AML-193 (cell line): ENCODE data around the gene FBXW7.
"Not testable (repeated sequence)": the region's sequence is repeated elsewhere in the genome, so short reads cannot be mapped to it uniquely, and the experiment has no call there.

Experiments used
- DNase-seq, 2 experiments: peaks; one replicate each; lab custom pipeline; 2025; lab: John Stamatoyannopoulos, UW

The FBXW7 gene

DNA sequence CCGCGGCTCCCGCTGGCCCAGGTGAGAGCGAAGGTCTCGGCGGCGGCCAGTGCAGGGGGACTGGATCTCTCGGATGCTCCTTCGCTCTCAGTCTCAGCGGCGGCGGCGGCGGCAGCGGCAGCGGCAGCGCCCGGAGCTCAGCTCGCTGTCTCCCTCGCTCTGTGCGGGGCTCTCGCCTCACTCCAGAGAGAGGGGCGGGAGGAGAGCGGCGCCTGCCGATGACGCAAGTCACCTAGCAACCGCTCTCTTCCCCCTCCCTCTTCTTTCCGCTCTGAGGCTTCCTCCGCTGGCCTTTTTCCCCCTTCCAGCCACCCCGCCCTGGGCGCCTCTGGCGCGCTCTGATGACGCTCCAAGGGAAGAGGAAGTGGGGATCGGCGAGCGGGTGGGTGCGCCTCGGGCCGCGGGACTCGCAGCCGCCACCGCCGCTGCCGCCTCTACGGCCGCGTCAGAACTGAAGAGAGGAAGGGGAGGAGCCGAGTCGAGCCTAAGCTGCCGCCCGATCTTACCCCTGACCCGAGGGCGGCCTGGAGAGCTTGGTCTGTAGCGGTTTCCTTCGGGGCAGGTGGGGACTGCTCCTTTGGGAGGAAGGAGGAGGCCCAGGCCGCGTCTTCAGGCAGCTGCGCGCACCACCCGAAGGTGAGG, at the start of gene FBXW7:
FBXW7 (minus strand) TSS at position 190 of the 642 bp plus-strand sequence. CDS start 124,289 bp downstream, outside the sequence.
- DNase-seq = peak; percentile 94 to 97

- no peak for DNase-seq
These were observed 49.1 kb upstream of the FBXW7 start for GRCh38 chr4:152585023-152585441.

GRCh38 chr4:152581536-152582160, 45.8 kb upstream of the FBXW7 start:
- DNase-seq = no peak

DNA sequence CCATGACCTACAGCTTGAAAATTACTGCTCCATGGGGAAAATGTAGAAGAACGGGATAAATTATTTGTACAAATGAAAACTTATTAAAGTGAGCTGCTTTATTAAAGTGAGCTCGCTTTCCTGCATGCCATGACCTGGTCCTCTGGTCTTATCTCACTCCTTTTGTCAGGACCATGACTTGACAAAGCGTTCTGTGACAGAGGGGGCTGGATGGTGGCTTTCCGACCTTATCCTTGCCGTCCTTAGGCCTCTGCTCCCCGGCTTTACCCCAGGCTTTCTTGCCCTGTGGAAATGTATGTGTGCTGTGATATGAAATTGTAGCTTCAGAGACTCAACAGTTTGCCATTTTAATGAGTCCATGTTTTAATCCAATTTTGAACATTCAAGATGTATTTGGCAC, 44.0 kb upstream of the FBXW7 start:
- DNase-seq = no peak

GRCh38 chr4:152579107-152579764, 43.3 kb upstream of the FBXW7 start:
- DNase-seq = no peak

- no peak for DNase-seq
These were observed 42.8 kb upstream of the FBXW7 start for GRCh38 chr4:152578670-152579069.

GRCh38 chr4:152577708-152578396, 42.0 kb upstream of the FBXW7 start:
- peak; percentile 60 to 66 for DNase-seq

- DNase-seq = no peak
These were observed 39.6 kb upstream of the FBXW7 start for GRCh38 chr4:152575533-152575932.

GRCh38 chr4:152573861-152574260, 38.0 kb upstream of the FBXW7 start:
- DNase-seq = no peak

GRCh38 chr4:152572417-152573086, 36.7 kb upstream of the FBXW7 start:
- no peak for DNase-seq

GRCh38 chr4:152571770-152572169, 35.9 kb upstream of the FBXW7 start:
- no peak for DNase-seq

- DNase-seq = no peak
These were observed 35.4 kb upstream of the FBXW7 start for GRCh38 chr4:152571296-152571695.

- no peak for DNase-seq
These were observed 29.4 kb upstream of the FBXW7 start for GRCh38 chr4:152565333-152565732.

DNA sequence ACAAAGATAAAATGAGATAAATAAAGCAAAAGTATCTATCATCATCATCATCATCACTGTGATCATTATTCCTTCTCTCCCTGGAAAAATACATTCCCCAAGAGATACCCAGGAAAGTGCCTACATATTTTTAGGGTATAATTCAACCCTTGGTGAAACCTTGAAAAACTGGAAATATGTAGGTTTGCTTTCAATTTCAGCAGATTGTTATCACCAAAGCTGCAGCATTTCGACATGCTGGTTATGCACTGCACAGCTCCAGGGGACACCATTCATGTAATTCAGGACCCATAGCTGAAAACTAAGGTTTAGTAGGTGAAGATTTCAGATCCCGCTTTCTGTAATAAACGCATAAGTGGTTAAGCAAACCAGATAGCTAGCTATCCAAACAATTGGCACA, 28.4 kb upstream of the FBXW7 start:
- no peak for DNase-seq

GRCh38 chr4:152563209-152563608, 27.3 kb upstream of the FBXW7 start:
- no peak for DNase-seq

GRCh38 chr4:152559641-152560040, 23.7 kb upstream of the FBXW7 start:
- no peak for DNase-seq

DNA sequence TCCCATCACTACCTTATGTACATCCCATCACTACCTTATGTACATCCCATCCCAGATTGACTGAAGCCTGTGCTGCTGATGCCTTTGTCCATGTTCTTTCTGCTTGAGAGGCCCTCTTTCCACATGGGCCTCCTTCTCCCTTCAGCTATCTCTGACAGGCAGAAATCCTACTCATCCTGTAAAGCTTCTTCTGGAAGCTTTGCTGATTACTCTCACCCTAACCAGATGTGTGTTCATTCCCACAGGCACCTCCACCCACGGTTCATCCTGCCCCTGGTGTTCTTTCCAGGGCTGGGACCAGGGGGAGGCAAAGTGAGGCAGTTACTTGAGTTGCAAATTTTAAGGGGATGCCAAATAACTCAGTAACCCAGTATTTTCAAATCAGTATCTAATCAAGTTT, 22.5 kb upstream of the FBXW7 start:
- DNase-seq = no peak

DNA sequence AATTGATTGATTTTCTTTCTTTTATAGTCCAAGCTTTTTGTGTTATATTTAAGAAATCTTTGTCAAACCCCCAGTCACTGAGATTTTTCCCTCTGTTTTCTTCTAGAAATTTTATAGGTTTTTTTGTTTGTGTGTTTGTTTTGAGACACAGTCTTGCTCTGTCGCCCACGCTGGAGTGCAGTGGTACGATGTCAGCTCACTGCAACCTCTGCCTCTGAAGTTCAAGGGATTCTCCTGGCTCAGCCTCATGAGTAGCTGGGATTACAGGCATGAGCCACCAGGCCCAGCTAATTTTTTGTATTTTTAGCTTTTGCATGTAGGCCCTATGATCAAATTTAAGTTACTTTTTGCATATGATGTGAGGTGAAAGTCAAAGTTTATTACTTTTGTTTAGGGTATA, 20.9 kb upstream of the FBXW7 start:
- DNase-seq = no peak

- no peak for DNase-seq
These were observed 20.4 kb upstream of the FBXW7 start for GRCh38 chr4:152556283-152556682.

- no peak for DNase-seq
These were observed 18.9 kb upstream of the FBXW7 start for GRCh38 chr4:152554742-152555141.

DNA sequence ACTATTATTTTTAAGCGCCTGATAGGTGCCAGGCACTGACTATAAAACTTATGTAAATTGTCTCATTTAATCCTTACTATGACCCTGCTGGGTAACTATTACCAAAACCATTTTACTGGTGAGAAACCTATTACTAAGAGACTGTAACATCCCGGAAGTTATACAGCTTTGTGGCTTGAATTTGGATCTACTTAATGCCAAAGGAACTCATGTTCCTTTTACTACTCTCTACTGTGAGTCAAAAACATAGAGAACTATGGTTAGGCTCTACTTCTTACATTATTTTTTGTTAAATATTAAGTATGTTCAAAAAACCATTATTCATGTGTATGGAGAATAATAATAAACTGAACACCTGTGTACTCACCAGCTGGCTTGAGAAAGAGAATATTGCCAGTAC, 14.8 kb upstream of the FBXW7 start:
- DNase-seq = not testable (repeated sequence)

GRCh38 chr4:152545088-152545487, 9.2 kb upstream of the FBXW7 start:
- no peak for DNase-seq
